ENCODE measurements around the gene TSFM. TPM values are rescaled to one million over a fixed set of nuclear protein-coding genes. Genes with fewer than 3 reads are reported as not detected.
A peak's percentile ranks its signal among the peaks of the same experiment; 100 is the strongest.

TSFM gene
- total and polyA plus RNA-seq, 4 donors = 14.6 to 60.5 (median 38.2) TPM

GRCh38 chr12:57841445-57841844, 58.9 kb downstream of the TSFM start:
- Histone ChIP-seq H3K9me3 (ENCODE audit: control insufficient read depth in 4 of 4, low read length in 3 of 4) (no peaks in the 10 kb centered on the region), H3K4me1 (ENCODE audit: control insufficient read depth in 4 of 4, insufficient read depth in 4 of 4, low read length in 3 of 4) (peaks cover 40 to 83% (median 79%) of the 10 kb centered on the region in 4 donors), H3K36me3 (ENCODE audit: control insufficient read depth in 4 of 4, insufficient read depth in 3 of 4, low read depth in 1 of 4, low read length in 3 of 4) (no peaks in the 10 kb centered on the region), H3K4me3 (ENCODE audit: low read depth in 1 of 3, low read length in 3 of 3) (no peak overlapping the region), H3K9ac (ENCODE audit: low read depth in 1 of 2, low read length in 2 of 2) (no peak overlapping the region), H3K27me3 (ENCODE audit: control insufficient read depth in 4 of 4, insufficient read depth in 4 of 4, low read length in 3 of 4) (no peaks in the 10 kb centered on the region), H3K27ac (ENCODE audit: low read depth in 1 of 2, low read length in 2 of 2) (no peak overlapping the region)
- 54% methylated on average over 4 of the region's 4 CpGs for WGBS
- TF ChIP-seq JUND (IDR thresholded peaks at IDR 0.05) (no peak), HNF4G (IDR thresholded peaks at IDR 0.05) (no peak), HNF4A (conservative IDR thresholded peaks at IDR 0.05) (peak in 1 of 2 donors; percentile 4), TAF1 (conservative IDR thresholded peaks at IDR 0.05) (no peak)
- TF ChIP-seq, protein P1, sequence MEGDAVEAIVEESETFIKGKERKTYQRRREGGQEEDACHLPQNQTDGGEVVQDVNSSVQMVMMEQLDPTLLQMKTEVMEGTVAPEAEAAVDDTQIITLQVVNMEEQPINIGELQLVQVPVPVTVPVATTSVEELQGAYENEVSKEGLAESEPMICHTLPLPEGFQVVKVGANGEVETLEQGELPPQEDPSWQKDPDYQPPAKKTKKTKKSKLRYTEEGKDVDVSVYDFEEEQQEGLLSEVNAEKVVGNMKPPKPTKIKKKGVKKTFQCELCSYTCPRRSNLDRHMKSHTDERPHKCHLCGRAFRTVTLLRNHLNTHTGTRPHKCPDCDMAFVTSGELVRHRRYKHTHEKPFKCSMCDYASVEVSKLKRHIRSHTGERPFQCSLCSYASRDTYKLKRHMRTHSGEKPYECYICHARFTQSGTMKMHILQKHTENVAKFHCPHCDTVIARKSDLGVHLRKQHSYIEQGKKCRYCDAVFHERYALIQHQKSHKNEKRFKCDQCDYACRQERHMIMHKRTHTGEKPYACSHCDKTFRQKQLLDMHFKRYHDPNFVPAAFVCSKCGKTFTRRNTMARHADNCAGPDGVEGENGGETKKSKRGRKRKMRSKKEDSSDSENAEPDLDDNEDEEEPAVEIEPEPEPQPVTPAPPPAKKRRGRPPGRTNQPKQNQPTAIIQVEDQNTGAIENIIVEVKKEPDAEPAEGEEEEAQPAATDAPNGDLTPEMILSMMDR (IDR thresholded peaks at IDR 0.05; ENCODE audit: low read depth, low read length, missing input control) = no peak
- TF ChIP-seq, protein P2, sequence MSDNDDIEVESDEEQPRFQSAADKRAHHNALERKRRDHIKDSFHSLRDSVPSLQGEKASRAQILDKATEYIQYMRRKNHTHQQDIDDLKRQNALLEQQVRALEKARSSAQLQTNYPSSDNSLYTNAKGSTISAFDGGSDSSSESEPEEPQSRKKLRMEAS (IDR thresholded peaks at IDR 0.05) = no peak
- DNase-seq (ENCODE audit: low spot score) = no peak

- H3K4me1 ChIP-seq (ENCODE audit: control insufficient read depth in 4 of 4, insufficient read depth in 4 of 4, low read length in 3 of 4) = peaks cover 33 to 74% (median 69%) of the 10 kb centered on the region in 4 donors
- no peak overlapping the region for H3K9ac ChIP-seq (ENCODE audit: low read depth in 1 of 2, low read length in 2 of 2)
- peak overlapping the region in 1 of 2 donors; percentile 5 for H3K27ac ChIP-seq (ENCODE audit: low read depth in 1 of 2, low read length in 2 of 2)
- DNase-seq (ENCODE audit: low spot score) = no peak
- WGBS = 57% methylated on average over 14 of the region's 14 CpGs
- no peaks in the 10 kb centered on the region for H3K27me3 ChIP-seq (ENCODE audit: control insufficient read depth in 4 of 4, insufficient read depth in 4 of 4, low read length in 3 of 4)
- H3K9me3 ChIP-seq (ENCODE audit: control insufficient read depth in 4 of 4, low read length in 3 of 4) = no peaks in the 10 kb centered on the region
- peak overlapping the region in 1 of 3 donors; percentile 4 for H3K4me3 ChIP-seq (ENCODE audit: low read depth in 1 of 3, low read length in 3 of 3)
- TF ChIP-seq NR2F2 (IDR thresholded peaks at IDR 0.05) = no peak
- no peaks in the 10 kb centered on the region for H3K36me3 ChIP-seq (ENCODE audit: control insufficient read depth in 4 of 4, insufficient read depth in 3 of 4, low read depth in 1 of 4, low read length in 3 of 4)
Measured at GRCh38 chr12:57842342-57843294, 60.0 kb downstream of the TSFM start.

- under 1% methylated on average over 42 of the region's 42 CpGs for WGBS
- Histone ChIP-seq H3K4me3 (ENCODE audit: low read depth in 1 of 3, low read length in 3 of 3) (peak overlapping the region; percentile 75 to 97 (median 93)), H3K9ac (ENCODE audit: low read depth in 1 of 2, low read length in 2 of 2) (peak overlapping the region; percentile 56 to 86), H3K27ac (ENCODE audit: low read depth in 1 of 2, low read length in 2 of 2) (peak overlapping the region; percentile 98 to 99), H3K27me3 (ENCODE audit: control insufficient read depth in 4 of 4, insufficient read depth in 4 of 4, low read length in 3 of 4) (no peaks in the 10 kb centered on the region), H3K9me3 (ENCODE audit: control insufficient read depth in 4 of 4, low read length in 3 of 4) (no peaks in the 10 kb centered on the region), H3K36me3 (ENCODE audit: control insufficient read depth in 4 of 4, insufficient read depth in 3 of 4, low read depth in 1 of 4, low read length in 3 of 4) (no peaks in the 10 kb centered on the region), H3K4me1 (ENCODE audit: control insufficient read depth in 4 of 4, insufficient read depth in 4 of 4, low read length in 3 of 4) (peaks cover 22 to 51% (median 48%) of the 10 kb centered on the region in 4 donors)
- peak; percentile 53 for DNase-seq (ENCODE audit: low spot score)
- TF ChIP-seq SP1 (IDR thresholded peaks at IDR 0.05) = peak; percentile 52
- TF ChIP-seq, protein P1 (IDR thresholded peaks at IDR 0.05; ENCODE audit: low read depth, low read length, missing input control) = no peak
- TF ChIP-seq YY1 (IDR thresholded peaks at IDR 0.05) = peak; percentile 58
- TF ChIP-seq, protein P2 (IDR thresholded peaks at IDR 0.05) = no peak
- peak; percentile 12 for TF ChIP-seq HNF4G (IDR thresholded peaks at IDR 0.05)
- TF ChIP-seq TAF1 (conservative IDR thresholded peaks at IDR 0.05) = peak; percentile 55
- TF ChIP-seq JUND (IDR thresholded peaks at IDR 0.05) = peak in 1 of 2 donors; percentile 17
- TF ChIP-seq RAD21 (IDR thresholded peaks at IDR 0.05) = peak in 1 of 2 donors; percentile 45
- TF ChIP-seq HNF4A (conservative IDR thresholded peaks at IDR 0.05) = peak; percentile 41 to 62
- TF ChIP-seq REST (IDR thresholded peaks at IDR 0.05) = peak; percentile 29
- TF ChIP-seq, protein P3, sequence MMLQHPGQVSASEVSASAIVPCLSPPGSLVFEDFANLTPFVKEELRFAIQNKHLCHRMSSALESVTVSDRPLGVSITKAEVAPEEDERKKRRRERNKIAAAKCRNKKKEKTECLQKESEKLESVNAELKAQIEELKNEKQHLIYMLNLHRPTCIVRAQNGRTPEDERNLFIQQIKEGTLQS (IDR thresholded peaks at IDR 0.05) = peak; percentile 92
- TF ChIP-seq EGR1 (IDR thresholded peaks at IDR 0.05; ENCODE audit: low read depth in 2 of 2) = no peak
- TF ChIP-seq FOXA2 (IDR thresholded peaks at IDR 0.05) = no peak
- TF ChIP-seq RXRA (IDR thresholded peaks at IDR 0.05) = peak; percentile 68 to 81
Measured at GRCh38 chr12:57844709-57845477, 62.3 kb downstream of the TSFM start.

Measured in liver (tissue), 9 donors.